Adrenal gland (tissue), 5 donors: Measurements from ENCODE around the gene ZSWIM8.

Experiments
- CTCF ChIP-seq, 6 experiments: fragments of 450-650 bp in 4 of 6; fragments of 200-600 bp in 2 of 6; sonication (generic) in 1 of 6; IDR thresholded peaks; 1 replicate in 5 of 6; 2 replicates in 1 of 6; pipeline versions ENCODE4 v1.5.1 to v1.8.0; 2016 to 2021; ENCODE audit warnings: antibody characterized with exemption in 6 of 6, mild to moderate bottlenecking in 2 of 6, moderate library complexity in 1 of 6
- POLR2A ChIP-seq, 2 donors: fragments of 450-650 bp; IDR thresholded peaks; one replicate each; pipeline ENCODE4 v1.6.1; 2017; ENCODE audit warnings: antibody characterized with exemption in 2 of 2, mild to moderate bottlenecking in 2 of 2, moderate library complexity in 1 of 2
- donor health status: DM: no; HTN: no; CAD: no.

GRCh38 chr10:73791871-73792400, 6.5 kb downstream of the ZSWIM8 start:
- TF ChIP-seq CTCF (IDR thresholded peaks at IDR 0.05) (no peak), POLR2A (IDR thresholded peaks at IDR 0.05) (no peak)
